Ovary (tissue), 9 donors: Measurements from ENCODE around the gene ASB6. TPM values are rescaled to one million over a fixed set of nuclear protein-coding genes. Genes with fewer than 3 reads are reported as not detected.

Source experiments
- DNase-seq, 5 donors: peaks; one replicate each; pipeline ENCODE4 v3.0.0-alpha.2; 2019 to 2020
- H3K27ac ChIP-seq, 2 donors: fragments of 200-600 bp; one replicate each; pipeline versions ENCODE4 v1.5.1 to v1.8.0; 2019 to 2022
- H3K27me3 ChIP-seq: fragments of 200-600 bp; one replicate; pipeline ENCODE4 v1.8.0; 2022
- H3K36me3 ChIP-seq: fragments of 200-600 bp; sonication (generic); one replicate; pipeline ENCODE4 v1.5.1; 2019
- H3K4me1 ChIP-seq: one replicate; pipeline ENCODE4 v1.8.1; 2013; ENCODE audit warnings: mild to moderate bottlenecking, moderate library complexity; ENCODE audit not compliant: insufficient read depth
- H3K4me3 ChIP-seq: fragments of 200-600 bp; sonication (generic); one replicate; pipeline ENCODE4 v1.5.1; 2017
- H3K9me3 ChIP-seq, 2 donors: fragments of 200-600 bp in 1 of 2; sonication (generic) in 1 of 2; one replicate each; pipeline versions ENCODE4 v1.5.1 to v1.8.1; 2013 to 2019; ENCODE audit warnings: mild to moderate bottlenecking in 1 of 2, moderate library complexity in 1 of 2
- CTCF ChIP-seq, 3 donors: fragments of 450-650 bp in 2 of 3; fragments of 200-600 bp in 1 of 3; IDR thresholded peaks; one replicate each; pipeline versions ENCODE4 v1.5.1 to v1.8.0; 2016 to 2022; ENCODE audit warnings: antibody characterized with exemption in 3 of 3, mild to moderate bottlenecking in 1 of 3
- EP300 ChIP-seq: sonication (generic); formaldehyde crosslinking; IDR thresholded peaks from one replicate; pipeline ENCODE4 v1.6.1; 2017; ENCODE audit warnings: antibody characterized with exemption
- POLR2A ChIP-seq: fragments of 450-650 bp; IDR thresholded peaks from one replicate; pipeline ENCODE4 v1.6.1; 2017; ENCODE audit warnings: antibody characterized with exemption, mild to moderate bottlenecking, moderate library complexity
- whole genome bisulfite sequencing, 3 donors: extraction: QIAGEN DNeasy Blood & Tissue Kit in 1 of 3; methylation state at CpG; one replicate each; pipeline versions ENCODE4 v1.1.5 to v1.1.7; 2013 to 2017; 5-methylcytosine and 5-hydroxymethylcytosine counted together
- intact Hi-C, 4 donors: fragments of 100-400 bp; cut with DNase I; formaldehyde crosslinking; loops; one replicate each; pipeline versions ENCODE4 v1.11.0 to v1.15.1; 2022 to 2023
- polyA plus RNA-seq, 2 donors: library from polyadenylated mRNA; stranded (reverse); fragments of 200-250 nt in 1 of 2; fragments of 350-450 nt in 1 of 2; fragmentation: Illumina TruSeq in 1 of 2; extraction: RNeasy Lipid Tissue Mini Kit (QIAGEN cat#74804) in 1 of 2; gene quantifications; one replicate each; pipeline ENCODE4 v1.2.3, GENCODE V29; 2013 to 2014
- total RNA-seq, 7 donors: library from RNA; depleted of rRNA in 2 of 7; stranded (reverse); fragments of >200 nt in 2 of 7; fragmentation: NEBNext Ultra II Directional in 3 of 7; extraction: Animal tissue kit (Norgen Biotek cat#: 25700) in 3 of 7; gene quantifications; one replicate each; pipeline versions ENCODE4 v1.1.0 to v1.2.4, GENCODE V29; 2016 to 2023
- donor health status: DM: no; HTN: no; CAD: no; lungs with moderate emphysema.
- donor health status: DM: no; HTN: no; CAD: no.
- donor health status: Bipolar disorder and iron deficiency.
- donor health status: DM: yes; HTN: yes; CAD: no.
- donor health status: DM: no; HTN: no; CAD: no.
- donor health status: DM: yes; HTN: yes; CAD: no.

ASB6 gene
- total and polyA plus RNA-seq, 9 donors = 6.3 to 20.1 (median 16.6) TPM

- 0 to 9% (median 6%) methylated on average over 1 of the region's 1 CpG for WGBS, 3 donors
- intact Hi-C loops = loop anchor here in 1 of 4 donors (10.0 kb wide), 1 partner anchor 292 kb away; no protein-coding TSS in a partner anchor
- TF ChIP-seq POLR2A (no peak), EP300 (no peak), CTCF (IDR thresholded peaks at IDR 0.05) (no peak)
These were observed 24.8 kb downstream of the ASB6 start for GRCh38 chr9:129617167-129617566.

DNA sequence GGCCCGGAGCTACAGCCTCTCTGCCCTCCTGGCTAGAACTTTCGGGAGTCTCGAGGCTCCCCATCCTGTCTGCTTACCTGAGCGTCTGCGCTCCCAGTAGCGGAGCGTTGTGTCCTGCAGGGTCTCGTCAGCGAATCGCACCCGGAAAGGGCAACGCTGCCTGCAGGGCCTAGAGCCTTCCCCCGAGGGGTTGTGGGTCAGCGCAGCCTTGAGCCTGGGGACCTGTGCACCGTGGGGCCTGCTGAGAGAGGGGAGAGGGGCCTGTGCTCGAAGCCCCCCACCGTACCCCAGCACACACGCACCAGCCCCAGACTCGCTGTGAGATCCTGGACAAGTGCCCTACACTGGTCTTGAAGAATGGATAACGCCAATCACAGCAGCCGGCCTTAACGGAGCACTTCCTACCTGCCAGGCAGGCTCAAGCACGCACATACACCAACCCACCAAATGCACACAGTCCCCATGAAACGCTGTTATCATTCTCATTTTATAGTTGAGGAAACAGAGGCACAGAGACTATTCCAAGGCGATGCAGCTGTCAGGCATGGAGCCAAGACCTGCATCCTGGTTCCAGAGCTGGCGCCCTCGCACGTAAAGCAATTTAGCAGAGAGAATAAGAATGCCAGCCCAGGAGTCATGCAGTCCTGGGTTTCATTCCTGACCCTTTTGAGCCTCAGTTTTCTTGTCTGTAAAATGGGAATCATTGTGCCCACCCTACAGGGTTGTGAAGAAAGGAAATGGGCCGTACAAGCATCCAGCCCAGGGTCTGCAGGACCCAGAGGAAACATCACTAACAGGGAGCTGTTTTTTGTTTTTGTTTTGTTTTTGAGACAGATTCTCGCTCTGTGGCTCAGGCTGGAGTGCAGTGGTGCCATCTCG is 26.3 kb downstream of the ASB6 start:
- no peak for DNase-seq
- no peak overlapping the region for H3K27ac ChIP-seq
- H3K4me3 ChIP-seq = no peak overlapping the region
- 75 to 81% (median 78%) methylated on average over 31 of the region's 31 CpGs for WGBS, 3 donors
- no peaks in the 10 kb centered on the region for H3K36me3 ChIP-seq
- no peaks in the 10 kb centered on the region for H3K27me3 ChIP-seq
- H3K9me3 ChIP-seq = no peaks in the 10 kb centered on the region
- peaks cover 7% of the 10 kb centered on the region for H3K4me1 ChIP-seq
- TF ChIP-seq EP300 (no peak), POLR2A (no peak), CTCF (IDR thresholded peaks at IDR 0.05) (no peak)
- intact Hi-C loops = loop anchor here in 1 of 4 donors (10.0 kb wide), 1 partner anchor 291 kb away; no protein-coding TSS in a partner anchor

More at GRCh38 chr9:129617167-129617566, 24.8 kb downstream of the ASB6 start:
- no peak for DNase-seq
- Histone ChIP-seq H3K27ac (no peak overlapping the region), H3K4me1 (peaks cover 4% of the 10 kb centered on the region), H3K36me3 (no peaks in the 10 kb centered on the region), H3K27me3 (no peaks in the 10 kb centered on the region), H3K9me3 (no peaks in the 10 kb centered on the region), H3K4me3 (no peak overlapping the region)

DNA sequence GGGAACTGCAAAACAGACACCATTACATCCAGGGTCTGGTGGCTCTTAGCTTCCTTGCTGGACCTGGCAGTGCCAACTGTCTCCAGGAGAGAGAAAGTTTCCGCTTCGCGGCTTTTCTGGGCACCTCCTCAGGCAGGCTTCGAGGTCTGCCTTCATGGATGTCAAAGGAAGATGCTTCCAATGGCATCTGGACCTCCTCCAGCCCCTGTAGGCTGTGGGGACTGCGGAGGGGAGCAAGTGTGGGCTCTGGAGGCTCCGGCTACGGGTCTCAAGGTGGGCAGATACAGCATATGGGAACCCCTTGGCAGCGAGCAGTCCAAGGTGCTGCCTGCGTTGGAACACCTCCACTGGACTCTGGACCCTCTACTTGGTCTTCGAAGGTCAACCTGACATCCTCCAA is 27.0 kb downstream of the ASB6 start:
- Histone ChIP-seq H3K4me1 (peaks cover 4% of the 10 kb centered on the region), H3K36me3 (no peaks in the 10 kb centered on the region), H3K27ac (no peak overlapping the region), H3K4me3 (no peak overlapping the region), H3K9me3 (no peaks in the 10 kb centered on the region), H3K27me3 (no peaks in the 10 kb centered on the region)
- intact Hi-C loops = loop anchor here in 3 of 4 donors (5.0 to 10.0 kb wide), 3 partner anchors 203 to 298 kb away; no protein-coding TSS in a partner anchor
- WGBS, 3 donors = 80 to 92% (median 86%) methylated on average over 10 of the region's 10 CpGs
- no peak for DNase-seq
- TF ChIP-seq CTCF (IDR thresholded peaks at IDR 0.05) = no peak
- no peak for TF ChIP-seq POLR2A
- no peak for TF ChIP-seq EP300

- Histone ChIP-seq H3K27ac (no peak overlapping the region), H3K9me3 (no peaks in the 10 kb centered on the region), H3K36me3 (no peaks in the 10 kb centered on the region), H3K4me1 (peaks cover 8% of the 10 kb centered on the region), H3K4me3 (no peak overlapping the region), H3K27me3 (no peaks in the 10 kb centered on the region)
- WGBS, 3 donors = 67 to 70% (median 70%) methylated on average over 19 of the region's 19 CpGs
- intact Hi-C loops = loop anchor here in 3 of 4 donors (5.0 to 10.0 kb wide), 3 partner anchors 201 to 296 kb away; no protein-coding TSS in a partner anchor
- TF ChIP-seq EP300 (no peak), POLR2A (no peak), CTCF (IDR thresholded peaks at IDR 0.05) (no peak)
- peak in 1 of 5 donors; percentile 21 for DNase-seq
These were observed 28.3 kb downstream of the ASB6 start for GRCh38 chr9:129613520-129614175.
